Measurements from ENCODE around the gene NPHP1.
"Not testable (repeated sequence)": the region's sequence is repeated elsewhere in the genome, so short reads cannot be mapped to it uniquely, and the experiment has no call there.

GRCh38 chr2:110213522-110213921 lies 8.7 kb upstream of the NPHP1 start:
- TF ChIP-seq POLR2A (IDR thresholded peaks at IDR 0.05; ENCODE audit: low read length); GATA1 (IDR thresholded peaks at IDR 0.05; ENCODE audit: low read depth, low read length): not testable (repeated sequence)

Measured in erythroblast (primary cell).